Activated T-helper 17 cell treated with anti-CD3 and anti-CD28 coated beads, Interleukin-2, amount 50 U/mL, for 72 hours (primary cell): ENCODE results near the gene CHST14. TPM values are rescaled to one million over a fixed set of nuclear protein-coding genes. Genes with fewer than 3 reads are reported as not detected.

Experiments used
- ATAC-seq: fragments of 150-1000 bp; cut with Tn5 transposase; replicated peaks from 2 replicates; pipeline ENCODE4 v1.10.0; 2021; ENCODE audit warnings: mild to moderate bottlenecking, moderate library complexity
- H3K27ac Mint-ChIP-seq: one replicate; pipeline ENCODE4 v1.8.0; 2022; ENCODE audit warnings: mixed read lengths
- H3K27me3 Mint-ChIP-seq: one replicate; pipeline ENCODE4 v1.8.0; 2022; ENCODE audit warnings: mixed read lengths
- H3K36me3 Mint-ChIP-seq: one replicate; pipeline ENCODE4 v1.8.0; 2022; ENCODE audit warnings: low read depth, mild to moderate bottlenecking, mixed read lengths
- H3K4me1 Mint-ChIP-seq: one replicate; pipeline ENCODE4 v1.8.0; 2022; ENCODE audit warnings: mixed read lengths
- H3K4me3 Mint-ChIP-seq: one replicate; pipeline ENCODE4 v1.8.0; 2022; ENCODE audit warnings: mild to moderate bottlenecking, mixed read lengths
- H3K9me3 Mint-ChIP-seq: one replicate; pipeline ENCODE4 v1.8.0; 2022; ENCODE audit warnings: mixed read lengths
- total RNA-seq, 2 donors: library from RNA; stranded (reverse); gene quantifications; one replicate each; pipeline ENCODE4 v1.2.3, GENCODE V29; 2022

The CHST14 gene
- total RNA-seq, result 10 to 100 TPM in 1 of 2 donors, 1 to 10 TPM in 1; 6.0 to 12.1 TPM

GRCh38 chr15:40470423-40471104 lies at the start of gene CHST14:
CHST14 (plus strand) TSS chr15:40470984; CDS start chr15:40471214, 230 bp downstream.
- peak; percentile 70 for ATAC-seq
- Mint-ChIP-seq H3K27ac (peak within 1 kb of the TSS; percentile 84), H3K4me3 (peak within 1 kb of the TSS; percentile 88), H3K4me1 (peaks cover 13% of the 10 kb centered on the region), H3K9me3 (no peaks in the 10 kb centered on the region), H3K27me3 (no peaks in the 10 kb centered on the region), H3K36me3 (peaks cover 10% of the 10 kb centered on the region)

GRCh38 chr15:40421246-40422157 lies 49.3 kb upstream of the CHST14 start:
- H3K27me3 Mint-ChIP-seq, result no peaks in the 10 kb centered on the region
- peaks cover 14% of the 10 kb centered on the region for H3K36me3 Mint-ChIP-seq
- no peak overlapping the region for H3K4me3 Mint-ChIP-seq
- H3K4me1 Mint-ChIP-seq, result no peaks in the 10 kb centered on the region
- peak; percentile 98 for ATAC-seq
- H3K9me3 Mint-ChIP-seq, result no peaks in the 10 kb centered on the region
- H3K27ac Mint-ChIP-seq, result no peak overlapping the region

- Mint-ChIP-seq H3K27me3 (no peaks in the 10 kb centered on the region), H3K4me1 (no peaks in the 10 kb centered on the region), H3K9me3 (no peaks in the 10 kb centered on the region), H3K27ac (no peak overlapping the region), H3K4me3 (no peak overlapping the region), H3K36me3 (no peaks in the 10 kb centered on the region)
- ATAC-seq, result no peak
Observed at GRCh38 chr15:40424483-40425115, 46.2 kb upstream of the CHST14 start.

GRCh38 chr15:40425681-40426080 lies 45.1 kb upstream of the CHST14 start:
- Mint-ChIP-seq H3K27me3 (no peaks in the 10 kb centered on the region), H3K4me1 (no peaks in the 10 kb centered on the region), H3K27ac (no peak overlapping the region), H3K9me3 (no peaks in the 10 kb centered on the region), H3K36me3 (no peaks in the 10 kb centered on the region), H3K4me3 (no peak overlapping the region)
- no peak for ATAC-seq

GRCh38 chr15:40427188-40427587 lies 43.6 kb upstream of the CHST14 start:
- Mint-ChIP-seq H3K4me3 (no peak overlapping the region), H3K27me3 (no peaks in the 10 kb centered on the region), H3K27ac (no peak overlapping the region), H3K9me3 (no peaks in the 10 kb centered on the region), H3K4me1 (no peaks in the 10 kb centered on the region), H3K36me3 (no peaks in the 10 kb centered on the region)
- ATAC-seq, result no peak

- no peaks in the 10 kb centered on the region for H3K4me1 Mint-ChIP-seq
- no peaks in the 10 kb centered on the region for H3K9me3 Mint-ChIP-seq
- H3K27me3 Mint-ChIP-seq, result no peaks in the 10 kb centered on the region
- no peak overlapping the region for H3K27ac Mint-ChIP-seq
- no peak for ATAC-seq
- no peak overlapping the region for H3K4me3 Mint-ChIP-seq
- H3K36me3 Mint-ChIP-seq, result no peaks in the 10 kb centered on the region
Observed at GRCh38 chr15:40428185-40428584, 42.6 kb upstream of the CHST14 start.

- Mint-ChIP-seq H3K27me3 (no peaks in the 10 kb centered on the region), H3K4me1 (no peaks in the 10 kb centered on the region), H3K36me3 (no peaks in the 10 kb centered on the region), H3K4me3 (no peak overlapping the region), H3K27ac (no peak overlapping the region), H3K9me3 (no peaks in the 10 kb centered on the region)
- ATAC-seq, result no peak
Observed at GRCh38 chr15:40429068-40429710, 41.6 kb upstream of the CHST14 start.

- no peak for ATAC-seq
- H3K4me1 Mint-ChIP-seq, result no peaks in the 10 kb centered on the region
- H3K27me3 Mint-ChIP-seq, result no peaks in the 10 kb centered on the region
- H3K9me3 Mint-ChIP-seq, result no peaks in the 10 kb centered on the region
- H3K4me3 Mint-ChIP-seq, result no peak overlapping the region
- H3K27ac Mint-ChIP-seq, result peak overlapping the region; percentile 49
- H3K36me3 Mint-ChIP-seq, result no peaks in the 10 kb centered on the region
Observed at GRCh38 chr15:40430271-40430805, 40.4 kb upstream of the CHST14 start.

GRCh38 chr15:40435023-40435709 lies 35.6 kb upstream of the CHST14 start:
- peaks cover 5% of the 10 kb centered on the region for H3K36me3 Mint-ChIP-seq
- H3K4me3 Mint-ChIP-seq, result peak overlapping the region; percentile 52
- ATAC-seq, result no peak
- H3K4me1 Mint-ChIP-seq, result peaks cover 10% of the 10 kb centered on the region
- no peak overlapping the region for H3K27ac Mint-ChIP-seq
- no peaks in the 10 kb centered on the region for H3K9me3 Mint-ChIP-seq
- H3K27me3 Mint-ChIP-seq, result peaks cover 20% of the 10 kb centered on the region

- no peak overlapping the region for H3K27ac Mint-ChIP-seq
- H3K4me1 Mint-ChIP-seq, result peaks cover 11% of the 10 kb centered on the region
- H3K4me3 Mint-ChIP-seq, result peak overlapping the region; percentile 52
- no peaks in the 10 kb centered on the region for H3K9me3 Mint-ChIP-seq
- peaks cover 20% of the 10 kb centered on the region for H3K27me3 Mint-ChIP-seq
- ATAC-seq, result no peak
- peaks cover 7% of the 10 kb centered on the region for H3K36me3 Mint-ChIP-seq
Observed at GRCh38 chr15:40435710-40436089, 35.1 kb upstream of the CHST14 start.

- peak overlapping the region; percentile 52 for H3K4me3 Mint-ChIP-seq
- H3K27me3 Mint-ChIP-seq, result peaks cover 20% of the 10 kb centered on the region
- peaks cover 11% of the 10 kb centered on the region for H3K4me1 Mint-ChIP-seq
- H3K27ac Mint-ChIP-seq, result no peak overlapping the region
- no peaks in the 10 kb centered on the region for H3K9me3 Mint-ChIP-seq
- ATAC-seq, result no peak
- H3K36me3 Mint-ChIP-seq, result peaks cover 7% of the 10 kb centered on the region
Observed at GRCh38 chr15:40436116-40436891, 34.5 kb upstream of the CHST14 start.

- no peak overlapping the region for H3K27ac Mint-ChIP-seq
- H3K4me3 Mint-ChIP-seq, result peak overlapping the region; percentile 52
- no peaks in the 10 kb centered on the region for H3K9me3 Mint-ChIP-seq
- ATAC-seq, result no peak
- peaks cover 11% of the 10 kb centered on the region for H3K4me1 Mint-ChIP-seq
- H3K27me3 Mint-ChIP-seq, result peaks cover 20% of the 10 kb centered on the region
- peaks cover 7% of the 10 kb centered on the region for H3K36me3 Mint-ChIP-seq
Observed at GRCh38 chr15:40436892-40437751, 33.7 kb upstream of the CHST14 start.
